ENCODE results near the gene LHPP.
"Not testable (repeated sequence)": the region's sequence is repeated elsewhere in the genome, so short reads cannot be mapped to it uniquely, and the experiment has no call there.

LHPP gene

DNA sequence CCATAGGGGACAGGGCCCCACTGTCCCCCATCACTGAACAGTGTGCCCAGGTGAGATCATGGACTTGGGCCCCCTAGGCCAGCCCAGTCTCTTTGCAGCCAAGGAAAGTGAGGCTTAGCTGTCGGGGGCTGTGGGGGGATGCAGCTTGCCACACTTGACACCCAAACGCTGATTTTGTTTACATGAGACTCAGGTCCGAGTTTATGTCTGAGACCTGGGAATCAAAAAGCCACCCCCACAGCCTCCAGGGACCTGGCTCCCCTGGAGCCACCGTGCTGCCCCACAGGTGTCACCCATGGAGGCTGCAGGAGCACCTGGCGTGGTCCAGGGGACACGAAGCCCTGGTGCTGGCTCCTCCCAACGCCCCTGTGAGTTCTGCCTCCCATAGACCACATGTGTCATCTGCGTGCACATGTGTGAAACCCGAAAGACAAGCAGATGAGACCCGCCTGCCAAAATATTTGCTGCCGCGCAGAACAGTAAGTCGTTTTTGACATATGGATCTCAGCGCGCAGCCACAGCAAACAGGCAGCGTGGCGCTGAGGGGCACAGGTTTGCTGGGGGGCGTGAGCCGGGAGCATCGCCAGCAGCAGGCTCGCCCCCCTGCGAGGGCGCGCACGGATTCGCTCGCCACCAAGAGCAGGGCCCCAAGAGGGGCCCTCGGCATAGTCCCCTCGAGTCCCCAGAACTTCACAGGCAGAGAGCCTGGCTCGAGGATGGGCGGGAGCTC lies 112.3 kb downstream of the LHPP start:
- no peak for DNase-seq (ENCODE audit: low spot score)

- no peak for DNase-seq (ENCODE audit: low spot score)
Measured at GRCh38 chr10:124574456-124575070, 112.9 kb downstream of the LHPP start.

GRCh38 chr10:124575107-124576035 lies 113.7 kb downstream of the LHPP start:
- no peak for DNase-seq (ENCODE audit: low spot score)

- no peak for DNase-seq (ENCODE audit: low spot score)
Measured at GRCh38 chr10:124576526-124577420, 115.2 kb downstream of the LHPP start.

GRCh38 chr10:124577651-124578050 lies 116.0 kb downstream of the LHPP start:
- no peak for DNase-seq (ENCODE audit: low spot score)

DNA sequence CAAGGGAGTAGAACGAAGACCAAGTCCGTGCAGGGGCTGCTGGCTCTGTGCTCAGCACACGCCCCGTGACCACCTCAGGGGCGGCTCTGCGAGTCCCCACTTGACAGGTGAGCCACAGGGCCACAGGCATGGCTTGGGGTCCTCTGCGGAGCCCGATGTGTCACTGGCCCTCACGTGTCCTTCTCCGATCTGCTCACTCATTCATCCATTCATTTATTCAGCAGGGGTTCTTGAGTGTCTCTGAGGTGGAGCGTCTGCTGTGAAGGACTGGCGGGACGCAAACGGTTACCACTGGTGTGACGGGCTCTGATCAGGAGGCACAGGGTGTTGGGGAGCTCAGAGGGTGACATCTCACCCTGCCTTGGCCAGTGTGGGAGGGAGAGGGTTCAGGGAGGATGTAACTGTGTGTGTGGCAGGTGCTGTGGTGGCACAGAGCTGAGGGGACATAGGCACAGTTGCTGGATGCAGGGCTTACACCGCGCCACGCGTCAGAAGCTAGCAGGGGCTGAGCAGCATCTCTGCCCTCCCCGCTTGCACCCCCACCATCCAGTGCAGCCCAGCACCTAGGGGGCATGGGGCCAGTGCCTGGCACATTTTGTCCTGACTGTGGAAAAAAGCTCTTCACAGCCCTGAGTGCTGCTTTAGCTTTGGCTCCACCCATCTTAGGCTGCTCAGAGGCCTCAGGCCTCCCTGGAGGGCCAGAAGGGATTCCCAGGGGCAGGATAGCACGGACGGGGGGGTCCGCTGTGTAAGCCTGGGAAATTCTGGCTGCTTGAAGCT lies 116.8 kb downstream of the LHPP start:
- no peak for DNase-seq (ENCODE audit: low spot score)

- no peak for DNase-seq (ENCODE audit: low spot score)
Measured at GRCh38 chr10:124579011-124579399, 117.4 kb downstream of the LHPP start.

- DNase-seq (ENCODE audit: low spot score), result no peak
Measured at GRCh38 chr10:124586142-124586541, 124.5 kb downstream of the LHPP start.

DNA sequence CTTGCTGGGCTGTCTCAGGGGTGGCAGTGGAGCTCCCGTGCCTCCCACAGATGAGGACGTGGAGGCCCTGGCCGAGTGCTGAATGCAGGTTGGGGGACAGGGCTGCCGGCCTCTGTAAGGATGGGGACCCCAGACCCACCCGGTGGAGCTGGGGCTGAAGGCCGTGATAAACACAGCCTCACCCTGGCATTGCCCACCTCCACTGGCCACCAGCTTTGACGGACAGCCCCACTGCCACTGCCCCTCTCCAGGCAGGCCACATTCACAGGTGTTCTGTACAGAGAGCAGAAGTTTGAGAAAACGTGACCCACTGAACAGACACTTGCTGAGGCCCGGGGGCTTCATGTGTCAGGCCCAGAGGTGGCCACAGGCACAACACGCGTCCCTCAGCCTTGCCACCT lies 126.2 kb downstream of the LHPP start:
- DNase-seq (ENCODE audit: low spot score), result no peak

- DNase-seq (ENCODE audit: low spot score), result not testable (repeated sequence)
Measured at GRCh38 chr10:124588341-124588735, 126.7 kb downstream of the LHPP start.

DNA sequence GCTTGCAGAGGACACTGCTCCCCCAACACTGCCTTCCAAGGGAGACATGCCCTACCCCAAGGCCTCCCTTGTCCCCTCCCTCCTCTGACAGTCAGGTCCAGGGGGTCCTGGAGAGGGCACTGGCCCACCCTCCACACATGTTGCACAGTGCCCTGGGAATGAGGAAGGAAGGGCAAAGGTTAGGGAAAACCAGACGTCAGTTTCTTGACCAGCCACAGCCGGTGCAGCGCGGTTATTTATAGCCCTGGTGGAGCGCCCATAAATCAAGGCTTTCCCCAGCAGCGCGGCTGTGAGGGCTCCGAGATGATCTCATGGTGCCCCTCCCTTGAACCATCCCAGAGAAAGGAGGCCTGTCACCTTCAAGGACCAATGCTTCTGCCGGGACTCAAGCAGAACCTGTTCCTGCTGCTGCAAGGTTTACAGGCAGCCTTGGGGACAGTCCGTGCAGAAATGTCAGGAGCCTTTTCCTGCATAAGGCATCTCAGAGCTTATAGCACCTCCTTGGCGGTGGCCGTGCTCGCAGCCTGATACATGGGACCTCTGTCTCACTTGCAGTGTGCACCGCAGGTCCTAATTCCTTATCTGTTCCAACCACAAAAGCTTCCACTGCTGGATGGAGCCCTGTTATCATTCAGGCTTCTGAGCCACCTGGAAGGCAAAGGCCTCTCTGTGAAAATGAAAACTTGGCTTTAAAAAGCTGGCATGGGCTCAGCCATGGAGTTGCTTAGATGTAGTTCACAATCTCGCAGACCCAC lies 127.3 kb downstream of the LHPP start:
- no peak for DNase-seq (ENCODE audit: low spot score)

DNA sequence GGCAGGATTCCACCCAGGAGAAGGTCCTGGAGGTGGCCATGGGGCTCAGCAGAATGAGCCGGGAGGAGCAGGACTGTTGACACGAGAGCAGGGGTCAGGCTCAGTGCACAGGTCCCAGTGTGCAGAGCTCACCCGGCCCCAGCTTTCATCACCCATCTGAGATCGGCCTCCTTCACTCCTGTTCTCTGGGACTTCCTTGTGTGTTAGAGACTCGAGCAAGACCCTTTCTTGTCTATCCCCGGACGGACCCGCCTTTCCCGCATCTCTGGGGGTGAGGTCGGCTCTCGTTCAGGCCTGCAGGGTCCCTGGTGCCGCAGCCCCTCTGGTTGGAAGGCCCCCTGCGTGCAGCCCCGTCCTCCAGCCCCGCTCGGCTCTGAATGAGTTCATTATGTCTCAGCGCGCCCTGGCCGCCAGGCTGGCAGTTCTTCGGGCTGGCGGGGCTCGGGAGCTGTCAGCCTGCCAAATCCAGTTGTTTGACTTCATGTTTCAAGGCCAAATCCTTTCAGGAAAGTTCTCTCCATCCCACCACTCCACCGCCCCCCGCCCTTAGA lies 127.9 kb downstream of the LHPP start:
- DNase-seq (ENCODE audit: low spot score), result no peak

DNA sequence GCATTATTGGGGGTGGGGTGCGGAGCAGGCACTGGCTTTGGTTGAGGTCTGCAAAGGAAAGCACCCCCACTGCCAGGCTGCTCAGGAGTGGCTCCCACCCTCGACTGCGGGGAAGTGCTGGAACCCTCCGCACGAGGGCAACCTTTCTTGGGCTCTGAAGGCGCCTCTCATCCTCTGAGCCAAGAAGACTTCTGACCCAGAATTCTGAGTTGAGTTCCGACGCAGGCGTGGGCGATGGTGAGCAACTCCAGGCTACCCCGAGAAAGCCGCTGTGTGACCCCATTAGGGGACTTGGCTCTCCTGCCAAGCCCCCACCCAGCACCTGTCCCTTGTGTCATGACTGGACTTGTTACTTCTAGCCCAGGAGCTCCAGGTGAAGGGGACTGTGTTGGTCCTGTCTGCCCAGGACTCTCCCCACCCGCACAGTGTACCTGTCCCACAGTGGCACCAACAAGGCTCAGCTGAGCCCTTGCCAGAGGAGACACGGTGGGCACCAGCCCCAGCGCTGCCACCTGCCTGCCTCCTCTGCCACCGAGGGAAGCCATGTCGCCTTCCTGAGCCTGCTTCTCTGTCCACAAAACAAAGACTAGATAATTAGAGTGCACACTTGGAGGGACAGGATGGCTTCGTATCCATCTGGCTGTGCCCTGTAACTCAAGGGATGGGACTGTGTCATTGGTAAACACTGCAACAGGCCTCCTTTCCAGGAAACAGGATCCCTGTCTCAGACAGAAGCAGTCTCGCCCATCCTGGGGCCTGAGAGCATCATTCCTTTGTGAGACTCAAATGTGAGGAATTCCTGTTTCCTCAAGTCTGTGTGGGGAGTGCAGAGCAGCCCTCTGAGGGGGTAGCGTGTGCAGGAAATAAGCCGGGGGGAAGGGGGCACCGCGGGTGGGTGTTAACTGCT lies 128.8 kb downstream of the LHPP start:
- no peak for DNase-seq (ENCODE audit: low spot score)

GRCh38 chr10:124591123-124591495 lies 129.5 kb downstream of the LHPP start:
- no peak for DNase-seq (ENCODE audit: low spot score)

GRCh38 chr10:124592101-124592500 lies 130.5 kb downstream of the LHPP start:
- no peak for DNase-seq (ENCODE audit: low spot score)

- no peak for DNase-seq (ENCODE audit: low spot score)
Measured at GRCh38 chr10:124592736-124593430, 131.3 kb downstream of the LHPP start.

DNA sequence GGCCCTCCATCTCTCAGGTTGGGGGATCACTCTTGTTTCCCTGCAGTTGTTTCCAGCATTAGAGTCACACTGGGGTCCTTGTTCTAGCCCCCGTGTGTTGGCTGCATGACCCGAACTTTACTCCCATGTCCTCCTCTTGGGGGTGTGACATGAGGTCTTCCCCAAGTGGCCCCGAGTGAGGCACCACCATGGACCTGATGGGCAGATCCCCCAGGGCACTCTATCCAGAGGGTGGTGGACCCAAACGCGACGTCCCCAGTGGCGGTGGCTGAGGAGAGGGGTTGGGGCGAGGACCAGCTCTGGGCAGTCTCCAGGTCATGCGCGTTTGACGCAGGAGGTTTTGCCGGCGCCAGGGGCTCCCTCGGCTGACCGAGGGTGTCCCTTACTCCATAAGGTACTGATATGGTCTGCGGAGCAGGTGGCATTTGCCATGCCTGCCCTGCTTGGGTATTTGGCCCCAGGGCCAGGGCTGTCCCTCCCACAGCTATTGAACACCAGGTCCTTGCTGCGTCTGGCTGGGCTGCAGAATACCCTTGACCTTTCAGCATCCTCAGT lies 131.9 kb downstream of the LHPP start:
- no peak for DNase-seq (ENCODE audit: low spot score)

DNA sequence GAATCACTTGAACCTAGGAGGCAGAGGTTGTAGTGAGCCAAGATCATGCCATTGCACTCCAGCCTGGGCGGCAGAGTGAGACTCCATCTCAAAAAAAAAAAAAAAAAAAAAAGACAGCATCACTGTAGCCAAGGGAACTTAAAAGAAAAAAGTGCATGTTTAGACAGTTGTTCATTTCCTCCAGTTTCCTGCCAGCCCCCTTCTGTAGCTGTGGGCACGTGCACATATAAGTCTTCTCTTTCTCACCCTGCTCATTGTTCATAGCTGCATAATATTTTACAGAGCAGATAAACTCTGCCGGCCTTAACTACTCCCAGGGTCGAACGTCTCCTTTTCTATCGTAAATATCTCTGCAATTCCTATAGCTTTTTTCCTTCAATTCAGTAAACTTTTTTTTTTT lies 132.6 kb downstream of the LHPP start:
- no peak for DNase-seq (ENCODE audit: low spot score)
